WTC11 (cell line): ENCODE data around the gene IL26. TPM values are rescaled to one million over a fixed set of nuclear protein-coding genes. Genes with fewer than 3 reads are reported as not detected.

ENCODE experiments used
- ATAC-seq: fragments of 200-7000 bp; cut with Tn5 transposase; 2 replicates; pipeline ENCODE4 v1.10.0; 2021; ENCODE audit warnings: mild to moderate bottlenecking, moderate library complexity
- CTCF ChIA-PET: fragments of 300-600 bp; sonication (Branson Sonifier 250); formaldehyde crosslinking; loops from one replicate; lab custom pipeline; 2021; ENCODE audit warnings: antibody characterized with exemption; lab: Charles Lee
- POLR2A ChIA-PET: fragments of 350-600 bp; sonication (Branson Sonifier 250); formaldehyde crosslinking; loops from one replicate; lab custom pipeline; 2021; ENCODE audit warnings: antibody characterized with exemption; lab: Charles Lee
- DNase-seq: peaks from one replicate; pipeline ENCODE4 v3.0.0; 2021; ENCODE audit warnings: low spot score
- H3K27ac Mint-ChIP-seq: 2 replicates; pipeline ENCODE4 v1.8.0; 2021; ENCODE audit warnings: mixed read lengths
- H3K27me3 Mint-ChIP-seq: 2 replicates; pipeline ENCODE4 v1.8.0; 2021; ENCODE audit warnings: low read depth, mild to moderate bottlenecking, moderate library complexity, mixed read lengths
- H3K36me3 Mint-ChIP-seq: 2 replicates; pipeline ENCODE4 v1.8.0; 2021; ENCODE audit warnings: mixed read lengths
- H3K4me1 Mint-ChIP-seq: 2 replicates; pipeline ENCODE4 v1.8.0; 2022; ENCODE audit warnings: mixed read lengths
- H3K4me3 Mint-ChIP-seq: 2 replicates; pipeline ENCODE4 v1.8.0; 2021; ENCODE audit warnings: mild to moderate bottlenecking, moderate library complexity, mixed read lengths
- H3K9me3 Mint-ChIP-seq: 2 replicates; pipeline ENCODE4 v1.8.0; 2021; ENCODE audit warnings: mixed read lengths
- CDX4 ChIP-seq: fragments of 250-450 bp; sonication (Bioruptor Pico); IDR thresholded peaks from 2 replicates; pipeline ENCODE4 v1.9.0; 2021; ENCODE audit warnings: moderate library complexity, mild to moderate bottlenecking, inconsistent platforms, borderline replicate concordance
- CREB1 ChIP-seq: sonication (generic); formaldehyde crosslinking; IDR thresholded peaks from 2 replicates; pipeline ENCODE4 v1.8.0; 2023; ENCODE audit warnings: mild to moderate bottlenecking, missing genetic modification reagents
- CREM ChIP-seq: sonication (generic); formaldehyde crosslinking; IDR thresholded peaks from 2 replicates; pipeline ENCODE4 v1.8.1; 2022; ENCODE audit warnings: mild to moderate bottlenecking, missing genetic modification reagents, moderate library complexity
- ESRRA ChIP-seq: sonication (generic); formaldehyde crosslinking; IDR thresholded peaks from 2 replicates; pipeline ENCODE4 v1.8.1; 2022; ENCODE audit warnings: mild to moderate bottlenecking, missing genetic modification reagents, borderline replicate concordance
- HMGA2 ChIP-seq: fragments of 250-450 bp; sonication (Bioruptor Pico); IDR thresholded peaks from 2 replicates; pipeline ENCODE4 v1.4.0; 2021; ENCODE audit warnings: mild to moderate bottlenecking, moderate library complexity
- IRF1 ChIP-seq: sonication (generic); formaldehyde crosslinking; IDR thresholded peaks from 2 replicates; pipeline ENCODE4 v1.8.0; 2023; ENCODE audit warnings: missing genetic modification reagents
- NR3C1 ChIP-seq: sonication (generic); formaldehyde crosslinking; conservative IDR thresholded peaks from 2 replicates; pipeline ENCODE4 v1.8.1; 2023; ENCODE audit warnings: low read depth, mild to moderate bottlenecking, missing genetic modification reagents
- SMAD4 ChIP-seq: sonication (generic); formaldehyde crosslinking; IDR thresholded peaks from 2 replicates; pipeline ENCODE4 v1.8.0; 2022; ENCODE audit warnings: mild to moderate bottlenecking, missing genetic modification reagents
- SOX15 ChIP-seq: fragments of 250-450 bp; sonication (Bioruptor Pico); IDR thresholded peaks from 2 replicates; pipeline ENCODE4 v1.9.0; 2021; ENCODE audit warnings: mild to moderate bottlenecking
- STAT6 ChIP-seq: sonication (generic); formaldehyde crosslinking; conservative IDR thresholded peaks from 2 replicates; pipeline ENCODE4 v1.8.1; 2023; ENCODE audit warnings: mild to moderate bottlenecking, low read depth, missing genetic modification reagents, moderate library complexity
- TCF7 ChIP-seq: sonication (generic); formaldehyde crosslinking; IDR thresholded peaks from 2 replicates; pipeline ENCODE4 v1.8.0; 2022; ENCODE audit warnings: mild to moderate bottlenecking, low read depth, missing genetic modification reagents, moderate library complexity
- TP53 ChIP-seq: sonication (generic); formaldehyde crosslinking; IDR thresholded peaks from 2 replicates; pipeline ENCODE4 v1.8.1; 2023; ENCODE audit warnings: mild to moderate bottlenecking, missing genetic modification reagents
- ZNF281 ChIP-seq: sonication (generic); formaldehyde crosslinking; IDR thresholded peaks from 2 replicates; pipeline ENCODE4 v1.8.0; 2023; ENCODE audit warnings: mild to moderate bottlenecking, missing genetic modification reagents
- ZNF317 ChIP-seq: sonication (generic); formaldehyde crosslinking; IDR thresholded peaks from 2 replicates; pipeline ENCODE4 v1.8.1; 2023; ENCODE audit warnings: low read depth, mild to moderate bottlenecking, moderate library complexity, missing genetic modification reagents, borderline replicate concordance
- ZNF423 ChIP-seq: fragments of 250-450 bp; sonication (Bioruptor Pico); IDR thresholded peaks from 2 replicates; pipeline ENCODE4 v2.1.2; 2022; ENCODE audit warnings: mild to moderate bottlenecking, moderate library complexity
- total RNA-seq: library from RNA; stranded (reverse); gene quantifications from 3 replicates; pipeline ENCODE4 v1.2.3, GENCODE V29; 2021

Gene IL26
- total RNA-seq, 1 experiment from 2014 or later: not detected

- H3K36me3 Mint-ChIP-seq: no peaks in the 10 kb centered on the region
- POLR2A ChIA-PET: no interaction called here
- DNase-seq (no peak), ATAC-seq (no peak)
- no peak overlapping the region for H3K27ac Mint-ChIP-seq
- H3K9me3 Mint-ChIP-seq: peaks cover 9% of the 10 kb centered on the region
- CTCF ChIA-PET: interaction anchor here (1.3 kb wide), 1 partner anchor 130 kb away, joined by 3 read pairs; no protein-coding TSS in a partner anchor
- no peak overlapping the region for H3K4me3 Mint-ChIP-seq
- no peak for TF ChIP-seq TCF7 (CRISPR knock-in tag)
- H3K4me1 Mint-ChIP-seq: peaks cover 2% of the 10 kb centered on the region; the same call in 1 of the 2 replicates
- no peaks in the 10 kb centered on the region; the same call in 1 of the 2 replicates for H3K27me3 Mint-ChIP-seq
Measured at GRCh38 chr12:68170726-68171125, 54.9 kb downstream of the IL26 start.

GRCh38 chr12:68169213-68169889 is 56.3 kb downstream of the IL26 start:
- peaks cover 2% of the 10 kb centered on the region for H3K9me3 Mint-ChIP-seq
- CTCF ChIA-PET: interaction anchor here (1.1 to 2.9 kb wide), 3 partner anchors 11 to 129 kb away, joined by 3 to 10 read pairs (median 6); no protein-coding TSS in a partner anchor

More at GRCh38 chr12:68169213-68169889, 56.3 kb downstream of the IL26 start:
- Mint-ChIP-seq H3K4me3 (no peak overlapping the region), H3K27me3 (no peaks in the 10 kb centered on the region; the same call in 1 of the 2 replicates)
- TF ChIP-seq IRF1 (CRISPR knock-in tag) (no peak), ZNF423 (no peak), HMGA2 (CRISPR knock-in tag) (no peak), ESRRA (CRISPR knock-in tag) (no peak), CDX4 (CRISPR knock-in tag) (no peak), CREB1 (no peak), TP53 (no peak), SOX15 (CRISPR knock-in tag) (no peak), ZNF281 (CRISPR knock-in tag) (no peak), CREM (CRISPR knock-in tag) (no peak), SMAD4 (no peak), ZNF317 (CRISPR knock-in tag) (no peak), STAT6 (CRISPR knock-in tag) (no peak), NR3C1 (CRISPR knock-in tag) (no peak)
- TF ChIP-seq, all 79 proteins: peak for 0
- Mint-ChIP-seq H3K36me3 (no peaks in the 10 kb centered on the region), H3K27ac (no peak overlapping the region), H3K4me1 (no peaks in the 10 kb centered on the region)
- DNase-seq (no peak), ATAC-seq (no peak)
- POLR2A ChIA-PET: no interaction called here
